HG03521 (cell line): Measurements from ENCODE around the gene TFRC.
"Not testable (repeated sequence)": the region's sequence is repeated elsewhere in the genome, so short reads cannot be mapped to it uniquely, and the experiment has no call there.

Source experiments
- ATAC-seq: cut with Tn5 transposase; IDR thresholded peaks from one replicate; pipeline ENCODE4 v1.9.1; 2021; ENCODE audit warnings: mild to moderate bottlenecking, moderate library complexity; ENCODE audit not compliant: unreplicated experiment

TFRC gene

DNA sequence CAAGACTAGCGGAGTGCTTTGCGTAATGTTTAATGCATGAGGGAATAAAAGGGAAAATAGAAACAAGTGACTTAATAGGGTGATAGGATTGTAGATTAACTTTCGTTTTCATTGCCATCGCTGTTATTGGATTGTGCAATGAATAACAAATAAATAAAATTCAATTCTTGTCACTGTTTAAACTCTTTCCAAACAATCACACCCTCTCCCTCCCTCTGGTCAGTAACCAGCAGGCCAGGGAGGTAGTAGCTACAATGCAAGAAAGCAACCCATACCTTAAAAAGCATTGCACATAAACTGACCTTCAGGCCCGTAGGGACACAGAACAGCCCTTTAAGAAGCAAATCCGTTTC is 705 bp upstream of the TFRC start:
- ATAC-seq: no peak

- peak; percentile 37 for ATAC-seq
Measured at GRCh38 chr3:196081002-196081833, 672 bp downstream of the TFRC start.

DNA sequence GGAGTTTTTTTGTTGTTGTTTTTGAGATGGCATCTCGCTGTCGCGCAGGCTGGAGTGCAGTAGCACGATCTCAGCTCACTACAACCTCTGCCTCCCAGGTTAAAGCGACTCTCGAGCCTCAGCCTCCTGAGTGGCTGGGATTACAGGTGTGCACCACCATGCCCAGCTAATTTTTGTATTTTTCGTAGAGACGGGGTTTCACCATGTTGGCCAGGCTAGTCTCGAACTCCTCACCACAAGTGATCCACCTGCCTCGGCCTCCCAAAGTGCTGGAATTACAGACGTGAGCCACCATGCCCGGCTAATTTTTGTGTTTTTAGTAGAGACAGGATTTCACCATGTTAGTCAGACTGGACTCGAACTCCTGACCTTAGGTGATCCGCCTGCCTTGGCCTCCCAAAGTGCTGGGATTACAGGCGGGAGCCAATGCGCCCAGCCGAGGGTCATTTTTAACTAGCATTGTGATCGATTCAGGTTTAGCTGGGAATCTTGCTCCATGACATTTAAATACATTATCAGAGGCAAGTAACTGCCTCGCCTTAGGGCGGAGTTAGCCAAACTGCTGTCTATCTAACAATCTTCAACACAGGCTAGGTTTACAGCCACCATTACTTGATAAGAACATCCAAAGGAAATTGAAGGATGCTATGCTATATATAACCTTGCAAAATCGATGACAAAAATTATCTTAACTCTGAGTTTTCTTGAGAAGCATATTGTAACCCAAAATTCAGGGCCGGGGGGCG is 1.6 kb downstream of the TFRC start:
- ATAC-seq: not testable (repeated sequence)

GRCh38 chr3:196079682-196080081 is 2.2 kb downstream of the TFRC start:
- ATAC-seq: no peak

DNA sequence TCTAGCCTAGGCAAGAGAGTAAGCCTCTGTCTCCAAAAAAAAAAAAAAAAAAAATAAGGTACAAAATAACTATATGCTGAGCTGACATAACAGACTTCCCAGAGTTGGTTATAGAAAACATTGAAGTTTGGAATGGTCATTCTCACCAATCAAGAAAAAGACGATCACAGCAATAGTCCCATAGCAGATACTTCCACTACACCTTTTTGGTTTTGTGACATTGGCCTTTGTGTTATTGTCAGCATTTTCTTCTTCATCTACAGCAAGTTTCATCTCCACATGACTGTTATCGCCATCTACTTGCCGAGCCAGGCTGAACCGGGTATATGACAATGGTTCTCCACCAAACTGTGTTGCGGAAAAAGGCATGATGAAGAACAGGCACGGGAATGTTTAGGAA is 6.9 kb downstream of the TFRC start:
- no peak for ATAC-seq

- no peak for ATAC-seq
Measured at GRCh38 chr3:196073255-196073753, 8.6 kb downstream of the TFRC start.

GRCh38 chr3:196072313-196072712 is 9.6 kb downstream of the TFRC start:
- ATAC-seq: no peak

GRCh38 chr3:196068812-196069211 is 13.1 kb downstream of the TFRC start:
- ATAC-seq: not testable (repeated sequence)

- ATAC-seq: no peak
Measured at GRCh38 chr3:196067439-196067838, 14.5 kb downstream of the TFRC start.

DNA sequence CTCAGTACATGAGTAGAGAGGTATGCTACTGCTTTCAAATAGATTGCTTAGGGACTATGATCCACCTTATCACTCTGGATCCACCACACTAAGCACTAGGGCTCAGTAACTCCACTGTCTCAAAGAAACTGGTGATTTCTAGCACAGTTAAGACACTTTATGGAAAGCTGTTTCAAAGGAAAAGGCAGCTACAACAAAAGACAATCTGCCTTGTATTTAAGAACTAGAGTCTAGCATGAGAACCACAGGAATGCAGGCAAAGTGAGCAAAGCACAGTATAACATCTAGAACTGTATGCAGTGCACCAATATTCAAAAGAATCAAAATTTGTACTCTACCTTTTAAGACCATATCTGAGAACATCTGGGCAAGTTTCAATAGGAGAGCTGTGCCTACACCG is 17.9 kb downstream of the TFRC start:
- no peak for ATAC-seq

DNA sequence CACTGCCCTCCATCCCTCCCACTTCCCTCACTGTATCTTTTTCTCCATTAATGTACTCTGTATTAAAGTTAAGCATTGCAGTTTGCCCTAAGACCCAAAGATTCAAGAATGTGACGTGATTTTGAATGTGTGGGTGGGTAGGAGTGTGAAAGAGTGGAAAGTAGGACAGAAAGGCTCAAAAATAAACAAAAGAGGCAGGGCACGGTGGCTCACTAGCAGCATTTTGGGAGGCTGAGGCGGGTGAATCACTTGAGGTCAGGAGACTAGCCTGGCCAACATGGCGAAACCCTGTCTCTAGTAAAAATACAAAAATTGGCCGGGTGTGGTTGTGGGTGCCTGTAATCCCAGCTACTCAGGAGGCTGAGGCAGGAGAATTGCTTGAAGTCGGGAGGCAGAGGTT is 18.4 kb downstream of the TFRC start:
- ATAC-seq: no peak

GRCh38 chr3:196063049-196063448 is 18.8 kb downstream of the TFRC start:
- no peak for ATAC-seq

GRCh38 chr3:196060834-196061233 is 21.1 kb downstream of the TFRC start:
- ATAC-seq: no peak

DNA sequence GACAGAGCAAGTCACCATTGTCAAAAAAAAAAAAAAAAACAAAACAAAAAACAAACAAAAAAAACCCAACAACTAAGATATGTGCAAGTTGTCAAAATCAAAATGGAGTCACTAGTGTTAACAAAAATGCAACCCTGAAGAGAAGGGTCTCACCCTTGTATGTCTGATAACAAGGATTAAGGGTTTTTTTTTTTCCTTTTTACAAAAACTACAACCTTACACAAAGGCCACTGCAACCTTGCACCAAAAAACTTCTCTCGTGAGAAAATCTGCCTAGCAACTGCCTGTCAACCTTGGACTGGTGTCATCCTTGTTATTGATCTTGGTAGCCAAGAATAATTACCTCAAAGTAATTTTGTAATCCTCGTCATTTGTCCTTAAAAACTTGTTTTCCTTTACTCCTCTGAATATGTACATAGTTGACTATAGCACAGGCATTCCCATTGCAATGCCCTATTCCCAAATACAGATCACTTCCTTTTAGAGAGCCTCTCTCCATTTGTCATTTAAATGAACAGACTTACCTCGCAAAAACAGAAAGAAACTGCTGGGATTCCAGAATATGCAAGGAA is 24.0 kb downstream of the TFRC start:
- no peak for ATAC-seq

GRCh38 chr3:196056371-196056770 is 25.5 kb downstream of the TFRC start:
- not testable (repeated sequence) for ATAC-seq

GRCh38 chr3:196055683-196056270 is 26.1 kb downstream of the TFRC start:
- ATAC-seq: no peak

DNA sequence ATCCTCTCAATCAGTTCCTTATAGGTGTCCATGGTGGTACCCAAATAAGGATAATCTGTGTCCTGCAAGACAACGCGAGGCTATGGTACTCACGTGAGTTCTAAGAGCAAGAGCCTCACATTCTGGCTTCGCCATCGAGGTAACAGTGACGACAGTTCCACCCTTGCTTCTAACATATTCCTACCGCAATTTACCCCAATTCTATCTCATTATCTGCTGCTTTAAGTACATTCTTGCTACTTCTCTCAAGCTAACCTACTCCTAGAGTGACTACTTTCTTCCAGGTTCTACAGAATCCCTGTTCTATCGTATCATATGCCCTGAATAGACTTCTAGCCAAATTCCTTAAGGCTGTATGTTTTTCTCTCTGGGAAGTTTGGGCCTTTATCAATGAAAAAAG is 26.6 kb downstream of the TFRC start:
- no peak for ATAC-seq

- no peak for ATAC-seq
Measured at GRCh38 chr3:196054661-196055060, 27.2 kb downstream of the TFRC start.

- no peak for ATAC-seq
Measured at GRCh38 chr3:196053487-196053886, 28.4 kb downstream of the TFRC start.

- no peak for ATAC-seq
Measured at GRCh38 chr3:196051282-196052076, 30.4 kb downstream of the TFRC start.

GRCh38 chr3:196050597-196050996 is 31.3 kb downstream of the TFRC start:
- ATAC-seq: no peak
